Measurements from ENCODE around the gene LIFR.
"Not testable (repeated sequence)": the region's sequence is repeated elsewhere in the genome, so short reads cannot be mapped to it uniquely, and the experiment has no call there.

The LIFR gene

DNA sequence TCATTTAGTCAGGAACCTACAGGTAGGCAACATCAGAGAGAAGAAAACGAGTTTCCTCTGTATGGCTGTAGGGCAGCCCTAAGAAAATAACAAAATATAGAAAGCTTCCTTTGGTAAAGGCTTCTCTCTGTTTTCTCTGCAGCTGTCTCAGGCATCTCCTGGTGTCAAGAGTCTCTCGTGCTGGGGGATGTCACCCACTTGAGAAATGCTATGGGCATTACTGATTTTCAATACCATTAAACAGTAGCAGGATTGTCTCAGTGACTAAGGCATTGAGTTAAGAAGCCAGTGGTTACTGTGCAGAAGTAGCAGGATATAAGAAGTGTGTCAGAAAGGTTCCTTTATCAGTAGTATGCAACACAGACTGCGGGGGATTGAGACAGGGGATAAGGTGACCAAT is 32.4 kb downstream of the LIFR start:
- Histone ChIP-seq H3K4me3 (ENCODE audit: low read length in 2 of 2) (no peak overlapping the region), H3K36me3 (ENCODE audit: control insufficient read depth in 2 of 2, insufficient read depth in 2 of 2, low read length in 2 of 2) (peaks cover 0 to 3% of the 10 kb centered on the region in 2 donors), H3K27ac (ENCODE audit: low read depth in 2 of 2, low read length in 2 of 2) (no peak overlapping the region), H3K9ac (ENCODE audit: low read depth in 1 of 2, low read length in 2 of 2) (no peak overlapping the region), H3K9me3 (ENCODE audit: control insufficient read depth in 2 of 2, low read length in 2 of 2) (no peaks in the 10 kb centered on the region), H3K27me3 (ENCODE audit: control insufficient read depth in 2 of 2, insufficient read depth in 2 of 2, low read length in 2 of 2) (no peaks in the 10 kb centered on the region), H3K4me1 (ENCODE audit: control insufficient read depth in 2 of 2, insufficient read depth in 2 of 2, low read length in 2 of 2) (no peaks in the 10 kb centered on the region)

- Histone ChIP-seq H3K27me3 (ENCODE audit: control insufficient read depth in 2 of 2, insufficient read depth in 2 of 2, low read length in 2 of 2) (no peaks in the 10 kb centered on the region), H3K9ac (ENCODE audit: low read depth in 1 of 2, low read length in 2 of 2) (no peak overlapping the region), H3K9me3 (ENCODE audit: control insufficient read depth in 2 of 2, low read length in 2 of 2) (no peaks in the 10 kb centered on the region), H3K36me3 (ENCODE audit: control insufficient read depth in 2 of 2, insufficient read depth in 2 of 2, low read length in 2 of 2) (peaks cover 0 to 3% of the 10 kb centered on the region in 2 donors), H3K4me1 (ENCODE audit: control insufficient read depth in 2 of 2, insufficient read depth in 2 of 2, low read length in 2 of 2) (no peaks in the 10 kb centered on the region), H3K4me3 (ENCODE audit: low read length in 2 of 2) (no peak overlapping the region), H3K27ac (ENCODE audit: low read depth in 2 of 2, low read length in 2 of 2) (no peak overlapping the region)
Observed at GRCh38 chr5:38519476-38519875, 37.0 kb downstream of the LIFR start.

GRCh38 chr5:38518341-38518740 is 38.1 kb downstream of the LIFR start:
- H3K9me3 ChIP-seq (ENCODE audit: control insufficient read depth in 2 of 2, low read length in 2 of 2), result no peaks in the 10 kb centered on the region
- H3K27me3 ChIP-seq (ENCODE audit: control insufficient read depth in 2 of 2, insufficient read depth in 2 of 2, low read length in 2 of 2), result no peaks in the 10 kb centered on the region
- no peaks in the 10 kb centered on the region for H3K4me1 ChIP-seq (ENCODE audit: control insufficient read depth in 2 of 2, insufficient read depth in 2 of 2, low read length in 2 of 2)
- no peak overlapping the region for H3K27ac ChIP-seq (ENCODE audit: low read depth in 2 of 2, low read length in 2 of 2)
- peaks cover 0 to 3% of the 10 kb centered on the region in 2 donors for H3K36me3 ChIP-seq (ENCODE audit: control insufficient read depth in 2 of 2, insufficient read depth in 2 of 2, low read length in 2 of 2)
- H3K9ac ChIP-seq (ENCODE audit: low read depth in 1 of 2, low read length in 2 of 2), result no peak overlapping the region
- H3K4me3 ChIP-seq (ENCODE audit: low read length in 2 of 2), result no peak overlapping the region

DNA sequence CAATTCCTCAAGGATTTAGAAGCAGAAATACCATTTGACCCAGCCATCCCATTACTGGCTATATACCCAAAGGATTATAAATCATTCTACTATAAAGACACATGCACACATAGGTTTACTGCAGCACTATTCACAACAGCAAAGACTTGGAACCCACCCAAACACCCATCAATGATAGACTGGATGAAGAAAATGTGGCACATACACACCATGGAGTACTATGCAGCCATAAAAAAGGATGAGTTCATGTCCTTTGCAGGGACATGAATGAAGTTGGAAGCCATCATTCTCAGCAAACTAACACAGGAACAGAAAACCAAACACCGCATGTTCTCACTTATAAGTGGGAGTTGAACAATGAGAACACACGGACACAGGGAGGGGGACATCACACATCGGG is 39.8 kb downstream of the LIFR start:
- not testable (repeated sequence) for H3K9me3 ChIP-seq (ENCODE audit: control insufficient read depth in 2 of 2, low read length in 2 of 2); H3K27ac ChIP-seq (ENCODE audit: low read depth in 2 of 2, low read length in 2 of 2); H3K4me1 ChIP-seq (ENCODE audit: control insufficient read depth in 2 of 2, insufficient read depth in 2 of 2, low read length in 2 of 2); H3K36me3 ChIP-seq (ENCODE audit: control insufficient read depth in 2 of 2, insufficient read depth in 2 of 2, low read length in 2 of 2); H3K9ac ChIP-seq (ENCODE audit: low read depth in 1 of 2, low read length in 2 of 2); H3K27me3 ChIP-seq (ENCODE audit: control insufficient read depth in 2 of 2, insufficient read depth in 2 of 2, low read length in 2 of 2); H3K4me3 ChIP-seq (ENCODE audit: low read length in 2 of 2)

GRCh38 chr5:38515646-38516045 is 40.8 kb downstream of the LIFR start:
- Histone ChIP-seq H3K4me1 (ENCODE audit: control insufficient read depth in 2 of 2, insufficient read depth in 2 of 2, low read length in 2 of 2) (no peaks in the 10 kb centered on the region), H3K36me3 (ENCODE audit: control insufficient read depth in 2 of 2, insufficient read depth in 2 of 2, low read length in 2 of 2) (no peaks in the 10 kb centered on the region), H3K4me3 (ENCODE audit: low read length in 2 of 2) (no peak overlapping the region), H3K27me3 (ENCODE audit: control insufficient read depth in 2 of 2, insufficient read depth in 2 of 2, low read length in 2 of 2) (no peaks in the 10 kb centered on the region), H3K27ac (ENCODE audit: low read depth in 2 of 2, low read length in 2 of 2) (no peak overlapping the region), H3K9me3 (ENCODE audit: control insufficient read depth in 2 of 2, low read length in 2 of 2) (no peaks in the 10 kb centered on the region), H3K9ac (ENCODE audit: low read depth in 1 of 2, low read length in 2 of 2) (no peak overlapping the region)

DNA sequence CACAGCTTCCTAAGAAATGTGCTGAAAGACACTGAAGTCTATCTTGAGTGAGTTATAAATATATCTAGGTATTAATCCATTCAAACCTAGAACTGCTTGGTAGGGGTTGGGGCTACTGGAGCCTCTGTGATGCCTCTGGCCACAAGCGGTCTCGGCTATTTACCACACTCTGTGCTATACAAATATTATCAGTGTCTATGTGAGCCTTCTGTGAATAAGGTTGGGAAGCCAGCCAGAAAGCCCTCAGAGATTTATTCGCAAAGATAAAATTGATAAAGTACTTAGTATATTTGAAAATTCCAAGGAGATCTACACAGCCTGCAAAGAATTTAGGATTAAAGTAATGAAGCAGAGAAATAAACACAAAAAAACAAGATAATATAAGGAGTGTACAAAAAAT is 41.4 kb downstream of the LIFR start:
- H3K9me3 ChIP-seq (ENCODE audit: control insufficient read depth in 2 of 2, low read length in 2 of 2), result no peaks in the 10 kb centered on the region
- H3K27ac ChIP-seq (ENCODE audit: low read depth in 2 of 2, low read length in 2 of 2), result no peak overlapping the region
- no peaks in the 10 kb centered on the region for H3K27me3 ChIP-seq (ENCODE audit: control insufficient read depth in 2 of 2, insufficient read depth in 2 of 2, low read length in 2 of 2)
- no peaks in the 10 kb centered on the region for H3K36me3 ChIP-seq (ENCODE audit: control insufficient read depth in 2 of 2, insufficient read depth in 2 of 2, low read length in 2 of 2)
- H3K4me3 ChIP-seq (ENCODE audit: low read length in 2 of 2), result no peak overlapping the region
- no peak overlapping the region for H3K9ac ChIP-seq (ENCODE audit: low read depth in 1 of 2, low read length in 2 of 2)
- H3K4me1 ChIP-seq (ENCODE audit: control insufficient read depth in 2 of 2, insufficient read depth in 2 of 2, low read length in 2 of 2), result no peaks in the 10 kb centered on the region

- Histone ChIP-seq H3K27me3 (ENCODE audit: control insufficient read depth in 2 of 2, insufficient read depth in 2 of 2, low read length in 2 of 2) (no peaks in the 10 kb centered on the region), H3K4me1 (ENCODE audit: control insufficient read depth in 2 of 2, insufficient read depth in 2 of 2, low read length in 2 of 2) (no peaks in the 10 kb centered on the region), H3K27ac (ENCODE audit: low read depth in 2 of 2, low read length in 2 of 2) (no peak overlapping the region), H3K9me3 (ENCODE audit: control insufficient read depth in 2 of 2, low read length in 2 of 2) (no peaks in the 10 kb centered on the region), H3K4me3 (ENCODE audit: low read length in 2 of 2) (no peak overlapping the region), H3K36me3 (ENCODE audit: control insufficient read depth in 2 of 2, insufficient read depth in 2 of 2, low read length in 2 of 2) (no peaks in the 10 kb centered on the region), H3K9ac (ENCODE audit: low read depth in 1 of 2, low read length in 2 of 2) (no peak overlapping the region)
Observed at GRCh38 chr5:38509185-38509584, 47.3 kb downstream of the LIFR start.

DNA sequence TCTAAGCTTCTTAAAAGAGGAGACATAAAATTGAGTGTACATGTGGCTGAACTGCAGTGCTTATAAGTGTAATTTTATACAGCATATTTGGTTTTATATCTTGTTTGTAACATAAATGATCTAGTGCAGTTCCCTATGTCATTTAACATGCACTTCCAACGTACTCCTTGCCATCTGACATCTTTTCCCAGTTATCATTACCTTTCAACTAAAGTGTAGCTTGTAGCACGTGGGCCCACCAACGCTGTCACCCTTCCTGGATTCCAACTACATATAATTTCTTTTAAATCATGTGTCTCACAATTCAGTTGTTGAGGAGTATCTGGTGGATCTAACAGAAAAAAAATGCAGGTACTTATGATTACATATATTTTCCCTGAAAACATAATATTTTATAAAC is 50.1 kb downstream of the LIFR start:
- Histone ChIP-seq H3K9me3 (ENCODE audit: control insufficient read depth in 2 of 2, low read length in 2 of 2) (no peaks in the 10 kb centered on the region), H3K36me3 (ENCODE audit: control insufficient read depth in 2 of 2, insufficient read depth in 2 of 2, low read length in 2 of 2) (no peaks in the 10 kb centered on the region), H3K4me1 (ENCODE audit: control insufficient read depth in 2 of 2, insufficient read depth in 2 of 2, low read length in 2 of 2) (no peaks in the 10 kb centered on the region), H3K4me3 (ENCODE audit: low read length in 2 of 2) (no peak overlapping the region), H3K27me3 (ENCODE audit: control insufficient read depth in 2 of 2, insufficient read depth in 2 of 2, low read length in 2 of 2) (no peaks in the 10 kb centered on the region), H3K9ac (ENCODE audit: low read depth in 1 of 2, low read length in 2 of 2) (no peak overlapping the region), H3K27ac (ENCODE audit: low read depth in 2 of 2, low read length in 2 of 2) (no peak overlapping the region)

DNA sequence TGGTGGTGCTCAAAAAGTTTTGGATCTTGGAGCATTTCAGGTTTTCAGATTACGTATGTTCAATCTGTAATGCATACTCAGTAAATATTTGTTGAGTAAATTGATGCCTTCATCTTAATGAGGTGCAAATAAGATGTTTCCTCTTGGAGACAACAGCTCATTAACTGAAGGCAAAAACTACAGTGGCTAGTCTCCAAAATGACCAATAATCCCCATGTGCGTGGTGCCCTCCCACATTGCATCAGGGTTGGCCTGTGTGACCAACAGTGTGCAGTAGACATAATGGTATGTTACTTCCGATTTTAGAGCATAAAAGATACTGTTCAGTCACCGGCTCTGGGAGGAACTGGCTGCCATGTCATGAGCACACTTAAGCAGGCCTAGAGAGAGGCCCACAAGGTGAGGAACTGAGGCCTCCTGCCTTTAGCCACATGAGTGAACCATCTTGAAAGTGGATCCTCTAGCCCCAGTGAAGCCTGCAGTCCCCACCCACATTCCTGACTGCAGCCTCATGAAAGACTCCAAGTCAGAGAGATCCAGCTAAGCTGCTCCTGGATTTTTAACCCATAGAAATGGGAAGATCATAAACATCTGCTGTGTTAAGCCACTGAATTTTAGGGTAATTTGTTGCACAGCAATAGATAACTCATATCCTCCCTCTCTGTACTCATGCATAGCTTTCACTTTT is 55.7 kb downstream of the LIFR start:
- no peaks in the 10 kb centered on the region for H3K4me1 ChIP-seq (ENCODE audit: control insufficient read depth in 2 of 2, insufficient read depth in 2 of 2, low read length in 2 of 2)
- no peak overlapping the region for H3K27ac ChIP-seq (ENCODE audit: low read depth in 2 of 2, low read length in 2 of 2)
- no peaks in the 10 kb centered on the region for H3K9me3 ChIP-seq (ENCODE audit: control insufficient read depth in 2 of 2, low read length in 2 of 2)
- H3K36me3 ChIP-seq (ENCODE audit: control insufficient read depth in 2 of 2, insufficient read depth in 2 of 2, low read length in 2 of 2), result no peaks in the 10 kb centered on the region
- no peak overlapping the region for H3K4me3 ChIP-seq (ENCODE audit: low read length in 2 of 2)
- H3K27me3 ChIP-seq (ENCODE audit: control insufficient read depth in 2 of 2, insufficient read depth in 2 of 2, low read length in 2 of 2), result no peaks in the 10 kb centered on the region
- H3K9ac ChIP-seq (ENCODE audit: low read depth in 1 of 2, low read length in 2 of 2), result no peak overlapping the region

- no peak overlapping the region for H3K9ac ChIP-seq (ENCODE audit: low read depth in 1 of 2, low read length in 2 of 2)
- no peaks in the 10 kb centered on the region for H3K36me3 ChIP-seq (ENCODE audit: control insufficient read depth in 2 of 2, insufficient read depth in 2 of 2, low read length in 2 of 2)
- H3K4me3 ChIP-seq (ENCODE audit: low read length in 2 of 2), result no peak overlapping the region
- H3K27me3 ChIP-seq (ENCODE audit: control insufficient read depth in 2 of 2, insufficient read depth in 2 of 2, low read length in 2 of 2), result no peaks in the 10 kb centered on the region
- no peaks in the 10 kb centered on the region for H3K9me3 ChIP-seq (ENCODE audit: control insufficient read depth in 2 of 2, low read length in 2 of 2)
- H3K4me1 ChIP-seq (ENCODE audit: control insufficient read depth in 2 of 2, insufficient read depth in 2 of 2, low read length in 2 of 2), result no peaks in the 10 kb centered on the region
- H3K27ac ChIP-seq (ENCODE audit: low read depth in 2 of 2, low read length in 2 of 2), result no peak overlapping the region
Observed at GRCh38 chr5:38497946-38498345, 58.5 kb downstream of the LIFR start.

DNA sequence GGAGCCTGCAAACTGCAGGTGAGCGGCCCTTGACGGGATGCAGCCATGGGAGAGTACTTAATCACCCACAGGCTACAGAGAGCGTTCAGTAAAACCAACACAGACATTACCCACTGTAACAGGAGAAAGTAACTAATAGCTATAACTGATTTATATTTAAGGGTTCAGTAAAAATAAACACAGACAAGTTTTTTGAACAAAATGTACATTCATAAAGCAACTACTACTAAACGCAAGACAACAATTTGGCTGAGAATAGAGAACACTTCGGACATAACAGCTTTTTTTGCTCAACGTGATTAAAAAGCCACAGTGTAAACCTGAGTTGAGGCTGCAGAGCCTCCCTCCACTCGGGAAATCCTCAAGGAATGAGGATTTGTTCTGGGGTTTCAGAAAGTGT is 61.7 kb downstream of the LIFR start:
- Histone ChIP-seq H3K27ac (ENCODE audit: low read depth in 2 of 2, low read length in 2 of 2) (no peak overlapping the region), H3K4me1 (ENCODE audit: control insufficient read depth in 2 of 2, insufficient read depth in 2 of 2, low read length in 2 of 2) (no peaks in the 10 kb centered on the region), H3K9ac (ENCODE audit: low read depth in 1 of 2, low read length in 2 of 2) (no peak overlapping the region), H3K27me3 (ENCODE audit: control insufficient read depth in 2 of 2, insufficient read depth in 2 of 2, low read length in 2 of 2) (no peaks in the 10 kb centered on the region), H3K36me3 (ENCODE audit: control insufficient read depth in 2 of 2, insufficient read depth in 2 of 2, low read length in 2 of 2) (no peaks in the 10 kb centered on the region), H3K9me3 (ENCODE audit: control insufficient read depth in 2 of 2, low read length in 2 of 2) (no peaks in the 10 kb centered on the region), H3K4me3 (ENCODE audit: low read length in 2 of 2) (no peak overlapping the region)

Data from mucosa of rectum (tissue), 2 donors.